ENCODE results near the gene GALNT3.

GRCh38 chr2:165791421-165792103, 2.5 kb downstream of the GALNT3 start:
- no peak for TF ChIP-seq POLR2A (IDR thresholded peaks at IDR 0.05)
- no peak for TF ChIP-seq CTCF (IDR thresholded peaks at IDR 0.05 in 4 of 5, conservative IDR thresholded peaks at IDR 0.05 in 1 of 5)
